K562 (cell line): ENCODE results near the gene GNAT2. TPM values are rescaled to one million over a fixed set of nuclear protein-coding genes. Genes with fewer than 3 reads are reported as not detected.

Experiments
- CBX5 ChIP-seq: IDR thresholded peaks from 2 replicates; pipeline ENCODE4 v1.6.1; 2014; ENCODE audit warnings: low read depth, borderline replicate concordance
- FOXK2 ChIP-seq, 2 experiments: fragments of 450-650 bp; IDR thresholded peaks in 1 of 2; conservative IDR thresholded peaks in 1 of 2; 2 replicates each; pipeline ENCODE4 v1.6.1; 2016; ENCODE audit warnings: low read depth in 2 of 2, mild to moderate bottlenecking in 1 of 2
- IFI16 ChIP-seq: fragments of 250-450 bp; sonication (Bioruptor Pico); IDR thresholded peaks from 2 replicates; pipeline ENCODE4 v2.1.2; 2022; ENCODE audit warnings: mild to moderate bottlenecking, inconsistent platforms
- KLF16 ChIP-seq: IDR thresholded peaks from 2 replicates; pipeline ENCODE4 v1.6.1; 2016; ENCODE audit warnings: antibody characterized with exemption
- MIER1 ChIP-seq: fragments of 450-650 bp; IDR thresholded peaks from 2 replicates; pipeline ENCODE4 v1.6.1; 2016; ENCODE audit warnings: antibody characterized with exemption, mild to moderate bottlenecking, low read depth
- NR3C1 ChIP-seq: sonication (generic); formaldehyde crosslinking; IDR thresholded peaks from 2 replicates; pipeline ENCODE4 v1.8.1; 2022; ENCODE audit warnings: missing genetic modification reagents
- PHF21A ChIP-seq: fragments of 450-650 bp; IDR thresholded peaks from 2 replicates; pipeline ENCODE4 v1.6.1; 2017; ENCODE audit warnings: low read depth, borderline replicate concordance
- POLR3G ChIP-seq: IDR thresholded peaks from 2 replicates; pipeline ENCODE4 v1.6.1; 2011; ENCODE audit not compliant: insufficient read length, insufficient replicate concordance; ENCODE audit errors: extremely low read depth
- PRMT5 ChIP-seq: sonication (generic); formaldehyde crosslinking; IDR thresholded peaks from 2 replicates; pipeline ENCODE4 v1.5.0; 2020; ENCODE audit warnings: missing genetic modification reagents
- SLC30A9 ChIP-seq: fragments of 250-450 bp; sonication (Bioruptor Pico); IDR thresholded peaks from 2 replicates; pipeline ENCODE4 v1.8.0; 2022; ENCODE audit warnings: mild to moderate bottlenecking, moderate library complexity
- TFAM ChIP-seq: fragments of 250-450 bp; sonication (Bioruptor Pico); conservative IDR thresholded peaks from 2 replicates; pipeline ENCODE4 v1.5.0; 2021; ENCODE audit warnings: mild to moderate bottlenecking, moderate library complexity
- TGIF2 ChIP-seq: sonication (generic); formaldehyde crosslinking; IDR thresholded peaks from 2 replicates; pipeline ENCODE4 v1.8.1; 2022; ENCODE audit warnings: mild to moderate bottlenecking, missing genetic modification reagents, moderate library complexity
- ZNF134 ChIP-seq: fragments of 250-450 bp; sonication (Bioruptor Pico); conservative IDR thresholded peaks from 2 replicates; pipeline ENCODE4 v1.4.0; 2020
- ZNF384 ChIP-seq: IDR thresholded peaks from 2 replicates; pipeline ENCODE4 v1.6.1; 2012; ENCODE audit warnings: low read depth, low read length, improper control_type of control experiment
- ZNF444 ChIP-seq: fragments of 250-450 bp; sonication (Bioruptor Pico); IDR thresholded peaks from 2 replicates; pipeline ENCODE4 v1.4.0; 2020; ENCODE audit warnings: mild to moderate bottlenecking, moderate library complexity
- polyA plus RNA-seq, 8 experiments: library from polyadenylated mRNA; depleted of rRNA in 4 of 8; stranded (reverse) in 5 of 8; unstranded in 3 of 8; fragments of >200 nt; fragmentation: Nextera tagmentation in 2 of 8; fragmentation: Illumina TruSeq in 1 of 8; extraction: Ambion mirVana in 2 of 8; extraction: Trizol in 1 of 8; gene quantifications; 2 replicates each; pipeline versions ENCODE4 v1.2.1 to v1.2.3, GENCODE V29; 2011 to 2014; ENCODE audit warnings: inconsistent platforms in 1 of 8, missing spikeins in 1 of 8
- total RNA-seq, 7 experiments: library from RNA; depleted of rRNA in 6 of 7; stranded (reverse); fragments of >200 nt in 6 of 7; fragmentation: Illumina TruSeq in 2 of 7; extraction: Trizol in 2 of 7; gene quantifications; 2 replicates each; pipeline versions ENCODE4 v1.2.1 to v1.2.3, GENCODE V29; 2011 to 2021; ENCODE audit warnings: low replicate concordance in 1 of 7
- TF ChIP-seq, protein P1 (sequence below): fragments of 250-450 bp; sonication (Bioruptor Pico); IDR thresholded peaks from 2 replicates; pipeline ENCODE4 v1.5.0; 2020; ENCODE audit warnings: mild to moderate bottlenecking
- TF ChIP-seq, protein P2 (sequence below): fragments of 250-450 bp; sonication (Bioruptor Pico); IDR thresholded peaks from 2 replicates; pipeline ENCODE4 v1.5.0; 2021; ENCODE audit warnings: mild to moderate bottlenecking, borderline replicate concordance
- TF ChIP-seq, protein P3 (sequence below): fragments of 250-450 bp; sonication (Bioruptor Pico); IDR thresholded peaks from 2 replicates; pipeline ENCODE4 v1.8.0; 2021; ENCODE audit warnings: mild to moderate bottlenecking, moderate library complexity
- TF ChIP-seq, protein P4 (sequence below): fragments of 450-650 bp; IDR thresholded peaks from 2 replicates; pipeline ENCODE4 v1.6.1; 2016; ENCODE audit warnings: missing biosample characterization, missing genetic modification characterization
- TF ChIP-seq, protein P5 (sequence below): sonication (generic); formaldehyde crosslinking; IDR thresholded peaks from 2 replicates; pipeline ENCODE4 v1.8.0; 2022; ENCODE audit warnings: mild to moderate bottlenecking, missing genetic modification reagents

The GNAT2 gene
- total and polyA plus RNA-seq, 9 of the 15 experiments (the other 6 are each of a cell fraction or from before 2014, with no cell fraction given), result 0.06 to 0.52 (median 0.24) TPM; not detected in 1

DNA sequence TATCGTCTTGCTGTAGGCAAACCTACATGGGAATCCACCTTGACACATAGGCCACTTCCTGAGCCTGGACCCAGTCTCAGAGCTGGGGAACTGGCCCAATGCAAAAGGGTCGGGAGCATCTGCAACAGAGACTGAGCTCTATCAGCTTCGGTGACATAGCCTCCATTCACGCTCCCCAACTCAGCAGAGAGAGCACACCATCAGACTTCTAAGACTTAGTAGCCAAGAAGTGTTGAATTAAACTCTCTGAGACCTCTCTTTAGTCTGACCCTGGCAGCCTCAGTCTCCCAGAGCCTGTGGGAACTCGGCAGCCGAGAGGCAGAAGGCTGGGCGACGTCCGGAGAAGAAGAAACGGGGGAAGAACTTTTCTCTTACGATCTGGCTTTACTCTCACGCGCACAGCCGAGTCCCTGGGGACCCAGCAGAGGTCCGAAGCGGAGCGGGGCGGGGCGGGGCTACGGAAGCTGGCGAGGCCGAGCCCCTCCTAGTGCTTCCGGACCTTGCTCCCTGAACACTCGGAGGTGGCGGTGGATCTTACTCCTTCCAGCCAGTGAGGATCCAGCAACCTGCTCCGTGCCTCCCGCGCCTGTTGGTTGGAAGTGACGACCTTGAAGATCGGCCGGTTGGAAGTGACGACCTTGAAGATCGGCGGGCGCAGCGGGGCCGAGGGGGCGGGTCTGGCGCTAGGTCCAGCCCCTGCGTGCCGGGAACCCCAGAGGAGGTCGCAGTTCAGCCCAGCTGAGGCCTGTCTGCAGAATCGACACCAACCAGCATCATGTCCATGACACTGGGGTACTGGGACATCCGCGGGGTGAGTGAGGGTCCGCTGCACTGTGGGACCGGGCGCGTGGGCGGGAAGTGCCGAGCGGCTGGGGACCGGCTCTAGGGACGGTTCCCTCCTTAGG is 36.5 kb upstream of the GNAT2 start, which contains the start of gene GSTM4 (continued):
- TF ChIP-seq, protein P1, sequence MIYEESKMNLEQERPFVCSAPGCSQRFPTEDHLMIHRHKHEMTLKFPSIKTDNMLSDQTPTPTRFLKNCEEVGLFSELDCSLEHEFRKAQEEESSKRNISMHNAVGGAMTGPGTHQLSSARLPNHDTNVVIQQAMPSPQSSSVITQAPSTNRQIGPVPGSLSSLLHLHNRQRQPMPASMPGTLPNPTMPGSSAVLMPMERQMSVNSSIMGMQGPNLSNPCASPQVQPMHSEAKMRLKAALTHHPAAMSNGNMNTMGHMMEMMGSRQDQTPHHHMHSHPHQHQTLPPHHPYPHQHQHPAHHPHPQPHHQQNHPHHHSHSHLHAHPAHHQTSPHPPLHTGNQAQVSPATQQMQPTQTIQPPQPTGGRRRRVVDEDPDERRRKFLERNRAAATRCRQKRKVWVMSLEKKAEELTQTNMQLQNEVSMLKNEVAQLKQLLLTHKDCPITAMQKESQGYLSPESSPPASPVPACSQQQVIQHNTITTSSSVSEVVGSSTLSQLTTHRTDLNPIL (CRISPR knock-in tag), result no peak
- TF ChIP-seq SLC30A9 (no peak), FOXK2 (conservative IDR thresholded peaks at IDR 0.05 in 1 of 2, IDR thresholded peaks at IDR 0.05 in 1 of 2; ENCODE audit: low read depth in 2 of 2) (no peak; a peak in 1 of 4 replicates), MIER1 (no peak), IFI16 (no peak), ZNF134 (CRISPR knock-in tag) (no peak), CBX5 (no peak), TFAM (CRISPR knock-in tag) (no peak), POLR3G (no peak), ZNF444 (CRISPR knock-in tag) (no peak), PRMT5 (CRISPR knock-in tag) (no peak), PHF21A (no peak), ZNF384 (no peak), NR3C1 (CRISPR knock-in tag) (no peak), KLF16 (no peak), TGIF2 (CRISPR knock-in tag) (no peak)
- TF ChIP-seq, protein P2, sequence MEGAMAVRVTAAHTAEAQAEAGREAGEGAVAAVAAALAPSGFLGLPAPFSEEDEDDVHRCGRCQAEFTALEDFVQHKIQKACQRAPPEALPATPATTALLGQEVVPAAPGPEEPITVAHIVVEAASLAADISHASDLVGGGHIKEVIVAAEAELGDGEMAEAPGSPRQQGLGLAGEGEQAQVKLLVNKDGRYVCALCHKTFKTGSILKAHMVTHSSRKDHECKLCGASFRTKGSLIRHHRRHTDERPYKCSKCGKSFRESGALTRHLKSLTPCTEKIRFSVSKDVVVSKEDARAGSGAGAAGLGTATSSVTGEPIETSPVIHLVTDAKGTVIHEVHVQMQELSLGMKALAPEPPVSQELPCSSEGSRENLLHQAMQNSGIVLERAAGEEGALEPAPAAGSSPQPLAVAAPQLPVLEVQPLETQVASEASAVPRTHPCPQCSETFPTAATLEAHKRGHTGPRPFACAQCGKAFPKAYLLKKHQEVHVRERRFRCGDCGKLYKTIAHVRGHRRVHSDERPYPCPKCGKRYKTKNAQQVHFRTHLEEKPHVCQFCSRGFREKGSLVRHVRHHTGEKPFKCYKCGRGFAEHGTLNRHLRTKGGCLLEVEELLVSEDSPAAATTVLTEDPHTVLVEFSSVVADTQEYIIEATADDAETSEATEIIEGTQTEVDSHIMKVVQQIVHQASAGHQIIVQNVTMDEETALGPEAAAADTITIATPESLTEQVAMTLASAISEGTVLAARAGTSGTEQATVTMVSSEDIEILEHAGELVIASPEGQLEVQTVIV (CRISPR knock-in tag), result no peak
- TF ChIP-seq, protein P3, sequence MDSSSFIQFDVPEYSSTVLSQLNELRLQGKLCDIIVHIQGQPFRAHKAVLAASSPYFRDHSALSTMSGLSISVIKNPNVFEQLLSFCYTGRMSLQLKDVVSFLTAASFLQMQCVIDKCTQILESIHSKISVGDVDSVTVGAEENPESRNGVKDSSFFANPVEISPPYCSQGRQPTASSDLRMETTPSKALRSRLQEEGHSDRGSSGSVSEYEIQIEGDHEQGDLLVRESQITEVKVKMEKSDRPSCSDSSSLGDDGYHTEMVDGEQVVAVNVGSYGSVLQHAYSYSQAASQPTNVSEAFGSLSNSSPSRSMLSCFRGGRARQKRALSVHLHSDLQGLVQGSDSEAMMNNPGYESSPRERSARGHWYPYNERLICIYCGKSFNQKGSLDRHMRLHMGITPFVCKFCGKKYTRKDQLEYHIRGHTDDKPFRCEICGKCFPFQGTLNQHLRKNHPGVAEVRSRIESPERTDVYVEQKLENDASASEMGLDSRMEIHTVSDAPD (CRISPR knock-in tag), result no peak
- TF ChIP-seq, protein P4, sequence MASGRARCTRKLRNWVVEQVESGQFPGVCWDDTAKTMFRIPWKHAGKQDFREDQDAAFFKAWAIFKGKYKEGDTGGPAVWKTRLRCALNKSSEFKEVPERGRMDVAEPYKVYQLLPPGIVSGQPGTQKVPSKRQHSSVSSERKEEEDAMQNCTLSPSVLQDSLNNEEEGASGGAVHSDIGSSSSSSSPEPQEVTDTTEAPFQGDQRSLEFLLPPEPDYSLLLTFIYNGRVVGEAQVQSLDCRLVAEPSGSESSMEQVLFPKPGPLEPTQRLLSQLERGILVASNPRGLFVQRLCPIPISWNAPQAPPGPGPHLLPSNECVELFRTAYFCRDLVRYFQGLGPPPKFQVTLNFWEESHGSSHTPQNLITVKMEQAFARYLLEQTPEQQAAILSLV, result no peak
- TF ChIP-seq, protein P5, sequence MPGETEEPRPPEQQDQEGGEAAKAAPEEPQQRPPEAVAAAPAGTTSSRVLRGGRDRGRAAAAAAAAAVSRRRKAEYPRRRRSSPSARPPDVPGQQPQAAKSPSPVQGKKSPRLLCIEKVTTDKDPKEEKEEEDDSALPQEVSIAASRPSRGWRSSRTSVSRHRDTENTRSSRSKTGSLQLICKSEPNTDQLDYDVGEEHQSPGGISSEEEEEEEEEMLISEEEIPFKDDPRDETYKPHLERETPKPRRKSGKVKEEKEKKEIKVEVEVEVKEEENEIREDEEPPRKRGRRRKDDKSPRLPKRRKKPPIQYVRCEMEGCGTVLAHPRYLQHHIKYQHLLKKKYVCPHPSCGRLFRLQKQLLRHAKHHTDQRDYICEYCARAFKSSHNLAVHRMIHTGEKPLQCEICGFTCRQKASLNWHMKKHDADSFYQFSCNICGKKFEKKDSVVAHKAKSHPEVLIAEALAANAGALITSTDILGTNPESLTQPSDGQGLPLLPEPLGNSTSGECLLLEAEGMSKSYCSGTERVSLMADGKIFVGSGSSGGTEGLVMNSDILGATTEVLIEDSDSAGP (CRISPR knock-in tag), result no peak
